GM13976 (cell line): ENCODE measurements around the gene TMEM273.

Experiments
- DNase-seq: peaks from one replicate; pipeline ENCODE4 v3.0.0; 2012; ENCODE audit warnings: low spot score
- in situ Hi-C: fragments of 300-500 bp; cut with MboI; formaldehyde crosslinking; loops from one replicate; pipeline ENCODE4 v1.12.0; 2022; ENCODE audit warnings: low sequenced_read_pairs, mixed read lengths, inconsistent platforms; ENCODE audit not compliant: unreplicated experiment
- TF ChIP-seq, protein P1 (sequence below): IDR thresholded peaks from 2 replicates; pipeline ENCODE4 v1.5.1; 2012; ENCODE audit warnings: borderline replicate concordance, mild to moderate bottlenecking; ENCODE audit not compliant: insufficient read depth; ENCODE audit errors: extremely low read depth, missing control alignments, control extremely low read depth

Gene TMEM273

DNA sequence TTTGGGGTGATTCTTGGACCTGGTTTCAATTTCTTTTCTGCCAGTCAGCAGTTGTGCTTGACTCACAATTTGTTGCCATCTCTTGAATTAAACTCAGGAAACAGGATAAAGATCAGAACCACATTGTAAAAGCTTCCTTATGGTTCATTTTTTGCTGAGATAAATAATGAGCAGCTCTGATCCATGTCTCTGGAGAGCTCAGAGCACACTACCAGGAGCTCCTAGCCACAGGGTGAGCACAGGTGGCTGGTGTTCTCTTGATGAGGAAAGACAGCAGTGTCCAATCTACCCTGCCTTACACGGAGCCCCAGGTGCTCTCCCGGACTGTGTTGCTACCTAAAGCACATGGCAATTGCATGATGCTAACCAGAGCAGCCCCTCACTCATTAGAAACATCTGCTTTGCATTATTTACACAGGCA is 37.2 kb downstream of the TMEM273 start:
- DNase-seq: no peak
- in situ Hi-C loops: loop anchor here (25.0 kb wide), 1 partner anchor 489 kb away; no protein-coding TSS in a partner anchor
- TF ChIP-seq, protein P1, sequence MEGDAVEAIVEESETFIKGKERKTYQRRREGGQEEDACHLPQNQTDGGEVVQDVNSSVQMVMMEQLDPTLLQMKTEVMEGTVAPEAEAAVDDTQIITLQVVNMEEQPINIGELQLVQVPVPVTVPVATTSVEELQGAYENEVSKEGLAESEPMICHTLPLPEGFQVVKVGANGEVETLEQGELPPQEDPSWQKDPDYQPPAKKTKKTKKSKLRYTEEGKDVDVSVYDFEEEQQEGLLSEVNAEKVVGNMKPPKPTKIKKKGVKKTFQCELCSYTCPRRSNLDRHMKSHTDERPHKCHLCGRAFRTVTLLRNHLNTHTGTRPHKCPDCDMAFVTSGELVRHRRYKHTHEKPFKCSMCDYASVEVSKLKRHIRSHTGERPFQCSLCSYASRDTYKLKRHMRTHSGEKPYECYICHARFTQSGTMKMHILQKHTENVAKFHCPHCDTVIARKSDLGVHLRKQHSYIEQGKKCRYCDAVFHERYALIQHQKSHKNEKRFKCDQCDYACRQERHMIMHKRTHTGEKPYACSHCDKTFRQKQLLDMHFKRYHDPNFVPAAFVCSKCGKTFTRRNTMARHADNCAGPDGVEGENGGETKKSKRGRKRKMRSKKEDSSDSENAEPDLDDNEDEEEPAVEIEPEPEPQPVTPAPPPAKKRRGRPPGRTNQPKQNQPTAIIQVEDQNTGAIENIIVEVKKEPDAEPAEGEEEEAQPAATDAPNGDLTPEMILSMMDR: no peak

DNA sequence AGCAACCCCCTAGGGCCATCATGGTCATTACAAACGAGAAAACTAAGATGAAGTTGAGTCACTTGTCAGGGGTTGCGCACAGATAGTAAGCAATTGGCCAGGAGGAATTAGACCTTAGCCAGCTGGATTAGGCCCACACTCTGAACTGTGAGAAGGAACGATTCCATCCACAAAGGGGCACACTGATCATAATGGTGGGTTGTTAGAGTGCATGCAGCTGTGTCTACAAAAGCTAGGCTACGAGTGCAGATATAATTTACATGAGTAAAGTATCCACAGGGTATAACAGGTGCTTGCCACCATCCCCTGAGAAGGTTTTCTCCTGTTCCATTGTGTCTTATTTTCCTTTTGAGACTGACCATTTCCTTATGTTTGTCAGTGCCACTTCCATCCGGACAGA is 37.8 kb downstream of the TMEM273 start:
- no peak for DNase-seq
- in situ Hi-C loops: loop anchor here (25.0 kb wide), 1 partner anchor 488 kb away; no protein-coding TSS in a partner anchor
- TF ChIP-seq, protein P1: no peak

DNA sequence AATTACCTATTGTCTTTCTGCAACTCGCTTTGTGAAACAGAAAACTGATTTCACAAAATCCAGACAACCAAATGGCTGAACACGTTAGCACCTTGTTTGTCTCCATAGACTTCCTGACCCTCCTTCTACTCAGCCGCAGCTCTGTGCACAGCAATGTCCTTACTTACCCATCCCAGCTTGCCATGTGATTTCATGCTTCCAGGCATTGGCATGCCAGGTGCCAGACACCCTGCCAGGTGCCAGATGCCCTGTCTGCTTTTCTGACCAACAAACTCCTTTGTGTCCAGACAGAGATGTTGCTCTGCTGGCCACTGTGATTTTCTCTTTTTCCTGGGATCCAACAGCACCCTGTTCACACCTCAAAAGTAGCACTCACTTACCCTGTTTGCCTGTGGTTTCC is 38.3 kb downstream of the TMEM273 start:
- TF ChIP-seq, protein P1: no peak
- no peak for DNase-seq
- in situ Hi-C loops: loop anchor here (25.0 kb wide), 1 partner anchor 488 kb away; no protein-coding TSS in a partner anchor

DNA sequence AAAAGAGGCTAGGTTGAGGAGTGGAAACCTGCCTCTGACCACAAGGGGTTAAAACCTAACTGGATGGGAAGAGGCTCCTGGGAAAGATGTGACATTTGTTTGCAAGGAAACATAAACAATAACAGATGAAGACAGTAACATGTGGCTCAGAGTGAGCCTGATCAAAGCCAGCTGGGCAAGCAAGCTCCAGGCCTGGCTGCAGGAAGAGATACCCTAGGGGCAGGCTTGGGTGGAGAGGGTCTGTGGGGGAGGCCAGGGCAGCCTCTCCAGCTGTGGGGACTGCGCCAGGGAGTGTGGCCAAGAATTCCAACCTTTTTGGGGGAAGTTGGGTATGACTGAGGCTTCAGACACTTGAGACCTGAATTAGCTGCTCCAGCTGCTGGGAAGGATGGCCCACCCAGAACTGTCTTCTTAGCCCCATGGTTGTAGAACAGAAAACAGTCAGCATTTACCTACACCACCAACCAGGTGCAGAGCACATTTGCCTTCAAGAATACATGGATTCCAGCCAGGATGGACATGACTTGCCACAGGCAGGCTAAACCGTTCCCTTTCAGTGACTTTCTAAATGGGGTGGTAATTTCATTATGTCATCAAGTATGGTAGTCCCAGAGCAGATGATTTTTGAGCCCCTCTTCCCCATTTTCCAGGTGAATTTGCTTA is 44.0 kb downstream of the TMEM273 start:
- TF ChIP-seq, protein P1: no peak
- in situ Hi-C loops: no loop called here
- DNase-seq: no peak

DNA sequence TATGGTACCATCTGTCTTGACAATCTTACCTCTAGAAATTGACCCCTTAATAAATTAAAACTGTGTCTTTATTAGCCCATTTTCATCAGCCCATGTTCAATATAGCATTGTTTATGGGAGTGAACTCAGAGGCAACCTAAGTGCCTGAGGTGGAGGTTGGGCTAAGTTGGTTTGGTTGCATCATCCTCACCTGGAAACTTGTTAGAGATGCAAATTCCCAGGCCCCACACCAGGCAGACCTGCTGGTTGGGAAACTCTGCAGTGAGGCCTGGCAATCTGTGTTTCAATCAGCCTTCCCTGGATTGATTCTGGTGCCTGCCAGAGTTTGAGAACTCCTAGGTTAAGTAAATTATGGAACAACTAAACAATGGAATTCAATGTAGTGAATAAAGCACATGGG is 44.9 kb downstream of the TMEM273 start:
- TF ChIP-seq, protein P1: no peak
- in situ Hi-C loops: no loop called here

DNA sequence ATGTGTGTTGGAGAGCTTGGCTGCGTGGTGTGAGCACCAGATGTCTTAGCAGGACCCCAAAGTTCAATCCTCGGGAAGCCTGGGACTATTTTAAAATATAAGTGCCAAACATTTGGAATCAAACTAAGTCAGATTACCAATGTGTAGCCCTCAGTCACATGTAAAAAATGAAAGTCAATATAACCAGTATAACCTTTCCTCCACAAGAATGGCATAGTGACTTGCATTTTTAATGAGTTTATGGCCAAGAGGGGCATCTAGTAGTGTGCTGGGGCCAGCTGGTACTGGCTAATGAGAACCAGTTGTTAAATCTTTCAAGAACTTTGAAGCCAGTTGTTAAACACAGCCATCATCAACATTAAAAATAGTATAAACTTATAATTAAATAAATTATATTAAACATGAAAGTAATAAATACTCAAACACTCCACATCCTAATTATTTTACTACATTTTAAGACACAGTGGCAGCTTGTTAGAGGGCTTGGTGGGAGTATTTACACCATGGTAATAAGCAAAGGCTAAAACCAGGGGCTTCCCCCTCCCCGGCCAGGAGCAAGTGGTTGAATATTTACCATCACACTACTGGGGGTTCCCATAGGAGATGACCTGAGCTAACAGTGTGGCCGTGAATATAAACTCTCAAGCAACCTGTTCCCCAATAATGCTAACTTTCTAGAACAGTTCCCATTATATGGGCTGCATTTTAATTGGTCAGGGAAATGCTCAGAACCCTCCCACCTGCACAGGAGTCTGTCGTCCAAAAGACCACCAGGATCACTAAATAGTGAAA is 46.5 kb downstream of the TMEM273 start:
- in situ Hi-C loops: no loop called here
- TF ChIP-seq, protein P1: no peak
- DNase-seq: peak; percentile 53

More for the DNA sequence above, 44.9 kb downstream of the TMEM273 start:
- no peak for DNase-seq
